GM23248 (cell line): ENCODE results near the gene ACVR1. TPM values are rescaled to one million over a fixed set of nuclear protein-coding genes. Genes with fewer than 3 reads are reported as not detected.

Experiments
- DNase-seq: peaks from one replicate; pipeline ENCODE4 v3.0.0-alpha.2; 2015
- H2AFZ ChIP-seq: fragments of 200-600 bp; sonication (generic); 2 replicates; pipeline ENCODE4 v1.6.1; 2016; ENCODE audit warnings: antibody characterized with exemption
- H3F3A ChIP-seq: fragments of 200-600 bp; sonication (generic); 2 replicates; pipeline ENCODE4 v1.6.1; 2016; ENCODE audit warnings: mild to moderate bottlenecking, antibody characterized with exemption, mixed run types; ENCODE audit not compliant: insufficient read depth
- H3K27ac ChIP-seq: fragments of 200-600 bp; sonication (generic); 2 replicates; pipeline ENCODE4 v1.5.1; 2016; ENCODE audit warnings: mild to moderate bottlenecking
- H3K27me3 ChIP-seq: fragments of 200-600 bp; sonication (generic); replicated peaks from 2 replicates; pipeline ENCODE4 v1.6.1; 2016; ENCODE audit warnings: mild to moderate bottlenecking; ENCODE audit not compliant: insufficient read depth
- H3K36me3 ChIP-seq: fragments of 200-600 bp; sonication (generic); 2 replicates; pipeline ENCODE4 v1.6.1; 2016; ENCODE audit warnings: low read depth, mild to moderate bottlenecking
- H3K4me1 ChIP-seq: fragments of 200-600 bp; sonication (generic); 2 replicates; pipeline ENCODE4 v1.6.1; 2016; ENCODE audit warnings: mild to moderate bottlenecking; ENCODE audit not compliant: insufficient read depth
- H3K4me2 ChIP-seq: fragments of 200-600 bp; sonication (generic); one replicate; pipeline ENCODE4 v1.6.1; 2016; ENCODE audit warnings: mild to moderate bottlenecking; ENCODE audit not compliant: unreplicated experiment
- H3K4me3 ChIP-seq: fragments of 200-600 bp; sonication (generic); 2 replicates; pipeline ENCODE4 v1.5.1; 2016; ENCODE audit warnings: mild to moderate bottlenecking
- H3K79me2 ChIP-seq: fragments of 200-600 bp; sonication (generic); 2 replicates; pipeline ENCODE4 v1.6.1; 2016; ENCODE audit warnings: mild to moderate bottlenecking; ENCODE audit not compliant: insufficient read depth
- H3K9ac ChIP-seq: fragments of 200-600 bp; sonication (generic); 2 replicates; pipeline ENCODE4 v1.6.1; 2016; ENCODE audit warnings: mild to moderate bottlenecking
- H3K9me2 ChIP-seq: fragments of 200-600 bp; sonication (generic); 2 replicates; pipeline ENCODE4 v1.6.1; 2016; ENCODE audit warnings: mixed run types, mild to moderate bottlenecking, moderate library complexity; ENCODE audit not compliant: insufficient read depth
- H3K9me3 ChIP-seq: fragments of 200-600 bp; sonication (generic); one replicate; pipeline ENCODE4 v1.6.1; 2017; ENCODE audit warnings: low read depth
- H4K20me1 ChIP-seq: fragments of 200-600 bp; sonication (generic); 2 replicates; pipeline ENCODE4 v1.6.0; 2016; ENCODE audit not compliant: insufficient read depth
- EZH2 ChIP-seq: fragments of 200-600 bp; sonication (generic); IDR thresholded peaks from 2 replicates; pipeline ENCODE4 v1.6.1; 2018; ENCODE audit warnings: antibody characterized with exemption, mild to moderate bottlenecking; ENCODE audit not compliant: insufficient read depth, poor library complexity, severe bottlenecking
- EZH2phosphoT487 ChIP-seq: fragments of 200-600 bp; sonication (generic); IDR thresholded peaks from 2 replicates; pipeline ENCODE4 v1.6.1; 2018; ENCODE audit warnings: antibody characterized with exemption, moderate library complexity, mild to moderate bottlenecking, low read depth; ENCODE audit not compliant: insufficient read depth
- WGBS, 2 experiments: methylation state at CpG; one replicate each; pipeline ENCODE4 v1.1.6; 2015 to 2017; ENCODE audit warnings: low lambda C conversion rate in 2 of 2, low coverage in 1 of 2; ENCODE audit errors: missing lambda C conversion rate in 2 of 2; 5-methylcytosine and 5-hydroxymethylcytosine counted together
- in situ Hi-C: fragments of 300-500 bp; cut with MboI; formaldehyde crosslinking; loops from 2 replicates; pipeline ENCODE4 v1.15.0; 2020
- polyA plus RNA-seq: library from polyadenylated mRNA; unstranded; fragments of >200 nt; fragmentation: Nextera tagmentation; extraction: Ambion mirVana; gene quantifications from 2 replicates; pipeline ENCODE4 v1.2.1, GENCODE V29; 2016
- total RNA-seq: library from RNA; depleted of rRNA; stranded (reverse); fragments of >200 nt; shearing (Covaris generic); gene quantifications from 2 replicates; pipeline ENCODE4 v1.2.3, GENCODE V29; 2014

The ACVR1 gene
- total and polyA plus RNA-seq, 2 experiments from 2014 or later = 16.2 to 31.3 TPM

DNA sequence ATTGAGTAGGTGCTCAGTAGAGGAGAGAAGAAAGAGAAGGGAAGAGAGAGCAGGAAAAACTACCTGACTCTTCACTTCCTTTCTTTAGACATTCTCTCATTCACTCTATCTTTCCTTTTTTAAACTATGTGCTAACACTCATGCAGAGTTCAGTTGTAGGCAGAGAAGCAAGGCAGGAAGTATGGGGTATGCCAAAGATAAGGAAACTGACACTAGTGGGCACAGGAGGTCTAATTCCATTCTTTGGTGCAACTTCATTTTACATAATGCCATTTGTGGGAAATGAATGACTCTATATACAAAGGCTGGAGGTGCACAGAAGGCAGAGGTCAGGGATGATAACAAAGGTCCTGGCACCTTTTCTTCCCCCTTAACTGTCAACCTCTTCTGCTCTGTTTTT is 35.1 kb upstream of the ACVR1 start:
- Histone ChIP-seq H3K79me2 (no peaks in the 10 kb centered on the region), H3F3A (no peaks in the 10 kb centered on the region), H4K20me1 (no peaks in the 10 kb centered on the region), H3K4me3 (no peak overlapping the region), H3K9me3 (no peaks in the 10 kb centered on the region), H3K4me2 (no peak overlapping the region), H2AFZ (no peak overlapping the region), H3K9ac (no peak overlapping the region), H3K27ac (no peak overlapping the region), H3K36me3 (no peaks in the 10 kb centered on the region), H3K9me2 (no peaks in the 10 kb centered on the region), H3K27me3 (no peaks in the 10 kb centered on the region), H3K4me1 (no peaks in the 10 kb centered on the region)
- TF ChIP-seq EZH2phosphoT487 (no peak), EZH2 (no peak)
- no peak for DNase-seq
- in situ Hi-C loops = no loop called here

DNA sequence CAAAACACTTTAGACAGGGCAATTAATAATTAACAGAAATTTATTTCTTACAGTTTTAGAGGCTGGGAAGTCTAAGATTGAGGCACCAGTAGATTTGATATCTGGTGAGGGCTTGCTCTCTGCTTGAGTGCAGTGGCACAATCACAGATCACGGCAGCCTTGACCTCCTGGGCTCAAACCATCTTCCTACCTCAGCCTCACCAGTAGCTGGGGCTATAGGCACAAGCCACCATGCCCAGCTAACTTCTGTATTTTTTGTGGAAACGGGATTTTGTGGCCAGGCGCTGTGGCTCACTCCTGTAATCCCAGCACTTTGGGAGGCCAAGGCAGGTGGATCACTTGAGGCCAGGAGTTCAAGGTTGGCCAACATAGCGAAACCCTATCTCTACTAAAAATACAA is 29.0 kb upstream of the ACVR1 start:
- Histone ChIP-seq H3K4me3 (no peak overlapping the region), H3K4me1 (peaks cover 14% of the 10 kb centered on the region), H3K27me3 (no peaks in the 10 kb centered on the region), H3K4me2 (no peak overlapping the region), H4K20me1 (no peaks in the 10 kb centered on the region), H3K9me3 (no peaks in the 10 kb centered on the region), H3K9ac (no peak overlapping the region), H3K79me2 (no peaks in the 10 kb centered on the region), H3F3A (peaks cover 16% of the 10 kb centered on the region; the same call in 1 of the 2 replicates), H2AFZ (no peak overlapping the region), H3K9me2 (no peaks in the 10 kb centered on the region), H3K27ac (no peak overlapping the region), H3K36me3 (no peaks in the 10 kb centered on the region)
- WGBS, 2 experiments = 87 to 97% methylated on average over 4 of the region's 4 CpGs
- DNase-seq = no peak
- TF ChIP-seq EZH2 (no peak), EZH2phosphoT487 (no peak)
- in situ Hi-C loops = no loop called here

DNA sequence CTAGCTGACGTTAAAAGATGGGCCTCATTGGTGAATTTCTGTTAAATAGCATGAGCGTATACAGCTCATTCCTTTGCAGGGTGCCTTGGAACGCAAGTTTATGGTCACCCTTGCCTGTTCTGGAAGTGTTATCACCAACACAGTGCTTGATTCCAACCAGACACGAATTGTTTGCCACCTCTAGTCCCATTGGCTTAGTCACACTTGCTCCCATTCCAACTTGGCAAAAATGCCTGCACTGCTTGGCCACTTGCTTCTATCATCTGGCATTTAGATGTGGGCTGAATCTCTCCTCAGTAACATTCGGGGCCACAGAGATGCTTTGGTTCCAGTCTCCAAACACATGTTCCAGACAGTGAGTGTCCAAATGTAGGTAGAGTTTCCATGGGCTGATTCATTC is 27.5 kb upstream of the ACVR1 start:
- no peaks in the 10 kb centered on the region for H4K20me1 ChIP-seq
- H3K9ac ChIP-seq = no peak overlapping the region
- no peaks in the 10 kb centered on the region for H3K9me3 ChIP-seq
- no peaks in the 10 kb centered on the region for H3K36me3 ChIP-seq
- TF ChIP-seq EZH2phosphoT487 = no peak
- TF ChIP-seq EZH2 = no peak
- WGBS, 2 experiments = 16 to 18% methylated on average over 5 of the region's 5 CpGs
- H3K27ac ChIP-seq = no peak overlapping the region
- peak overlapping the region; percentile 39; the same call in 1 of the 2 replicates for H2AFZ ChIP-seq
- H3K4me2 ChIP-seq = no peak overlapping the region
- in situ Hi-C loops = no loop called here
- H3K4me3 ChIP-seq = no peak overlapping the region
- H3K27me3 ChIP-seq = no peaks in the 10 kb centered on the region
- H3F3A ChIP-seq = peaks cover 16% of the 10 kb centered on the region; the same call in 1 of the 2 replicates
- no peaks in the 10 kb centered on the region for H3K79me2 ChIP-seq
- peaks cover 19% of the 10 kb centered on the region for H3K4me1 ChIP-seq
- peak; percentile 51 for DNase-seq
- no peaks in the 10 kb centered on the region for H3K9me2 ChIP-seq

DNA sequence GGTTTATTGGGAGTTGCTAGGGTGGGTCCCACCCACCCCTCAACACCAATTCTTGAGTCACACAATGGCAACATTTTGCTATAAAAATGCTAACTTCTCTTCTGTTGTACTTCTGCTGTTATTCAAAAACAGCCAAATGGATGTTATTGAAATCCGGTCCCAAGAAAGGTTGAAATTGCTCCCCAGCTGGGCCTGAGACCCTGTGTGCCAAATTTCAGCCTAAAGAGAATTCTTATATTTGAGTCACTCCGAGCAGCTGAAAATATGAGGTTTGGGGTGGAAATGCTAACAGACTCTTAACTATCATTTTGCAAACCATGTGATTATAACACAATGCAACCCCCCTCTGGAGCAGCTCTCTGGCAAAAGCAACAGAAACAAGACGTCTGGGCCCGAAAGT is 27.0 kb upstream of the ACVR1 start:
- H4K20me1 ChIP-seq = no peaks in the 10 kb centered on the region
- in situ Hi-C loops = no loop called here
- H3K79me2 ChIP-seq = no peaks in the 10 kb centered on the region
- 19 to 26% methylated on average over 4 of the region's 4 CpGs for WGBS, 2 experiments
- no peaks in the 10 kb centered on the region for H3K9me2 ChIP-seq
- TF ChIP-seq EZH2phosphoT487 (no peak), EZH2 (no peak)
- no peaks in the 10 kb centered on the region for H3K27me3 ChIP-seq
- no peaks in the 10 kb centered on the region for H3K36me3 ChIP-seq
- peak overlapping the region; percentile 39; the same call in 1 of the 2 replicates for H2AFZ ChIP-seq
- H3F3A ChIP-seq = peaks cover 16% of the 10 kb centered on the region; the same call in 1 of the 2 replicates
- H3K4me3 ChIP-seq = no peak overlapping the region
- H3K4me1 ChIP-seq = peaks cover 24% of the 10 kb centered on the region
- DNase-seq = no peak
- no peaks in the 10 kb centered on the region for H3K9me3 ChIP-seq
- peak overlapping the region; percentile 6; the same call in 1 of the 2 replicates for H3K27ac ChIP-seq
- no peak overlapping the region for H3K4me2 ChIP-seq
- no peak overlapping the region for H3K9ac ChIP-seq

DNA sequence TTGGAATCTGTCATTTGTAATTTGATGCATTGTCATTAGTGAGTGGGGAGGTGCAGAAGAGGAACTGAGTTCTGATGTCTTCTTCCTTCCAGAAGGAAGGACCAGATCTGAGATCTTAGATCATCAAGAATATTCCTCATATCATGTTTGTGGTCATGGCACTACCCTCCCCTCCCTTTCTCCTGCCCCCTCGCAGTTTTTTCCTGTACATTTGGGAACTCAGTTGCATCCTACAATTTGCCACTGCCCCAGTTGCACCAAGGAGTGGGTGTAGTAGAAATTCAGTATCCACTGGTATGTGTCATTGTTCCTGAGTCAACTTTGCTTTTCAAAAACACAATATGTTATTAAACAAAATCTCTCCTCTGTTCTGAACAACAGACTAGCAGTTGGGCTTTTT is 26.6 kb upstream of the ACVR1 start:
- 59 to 77% methylated on average over 1 of the region's 1 CpG for WGBS, 2 experiments
- Histone ChIP-seq H3K9me3 (no peaks in the 10 kb centered on the region), H2AFZ (no peak overlapping the region), H3K4me1 (peaks cover 26% of the 10 kb centered on the region), H3K27ac (peak overlapping the region; percentile 6; the same call in 1 of the 2 replicates), H3K4me3 (no peak overlapping the region), H4K20me1 (no peaks in the 10 kb centered on the region), H3K27me3 (no peaks in the 10 kb centered on the region), H3K9me2 (no peaks in the 10 kb centered on the region), H3K9ac (no peak overlapping the region), H3K4me2 (no peak overlapping the region), H3K36me3 (no peaks in the 10 kb centered on the region), H3K79me2 (no peaks in the 10 kb centered on the region), H3F3A (peaks cover 16% of the 10 kb centered on the region; the same call in 1 of the 2 replicates)
- peak; percentile 59 for DNase-seq
- in situ Hi-C loops = no loop called here
- TF ChIP-seq EZH2 = no peak
- no peak for TF ChIP-seq EZH2phosphoT487
